ENCODE results near the gene BCAP31.

Gene BCAP31

DNA sequence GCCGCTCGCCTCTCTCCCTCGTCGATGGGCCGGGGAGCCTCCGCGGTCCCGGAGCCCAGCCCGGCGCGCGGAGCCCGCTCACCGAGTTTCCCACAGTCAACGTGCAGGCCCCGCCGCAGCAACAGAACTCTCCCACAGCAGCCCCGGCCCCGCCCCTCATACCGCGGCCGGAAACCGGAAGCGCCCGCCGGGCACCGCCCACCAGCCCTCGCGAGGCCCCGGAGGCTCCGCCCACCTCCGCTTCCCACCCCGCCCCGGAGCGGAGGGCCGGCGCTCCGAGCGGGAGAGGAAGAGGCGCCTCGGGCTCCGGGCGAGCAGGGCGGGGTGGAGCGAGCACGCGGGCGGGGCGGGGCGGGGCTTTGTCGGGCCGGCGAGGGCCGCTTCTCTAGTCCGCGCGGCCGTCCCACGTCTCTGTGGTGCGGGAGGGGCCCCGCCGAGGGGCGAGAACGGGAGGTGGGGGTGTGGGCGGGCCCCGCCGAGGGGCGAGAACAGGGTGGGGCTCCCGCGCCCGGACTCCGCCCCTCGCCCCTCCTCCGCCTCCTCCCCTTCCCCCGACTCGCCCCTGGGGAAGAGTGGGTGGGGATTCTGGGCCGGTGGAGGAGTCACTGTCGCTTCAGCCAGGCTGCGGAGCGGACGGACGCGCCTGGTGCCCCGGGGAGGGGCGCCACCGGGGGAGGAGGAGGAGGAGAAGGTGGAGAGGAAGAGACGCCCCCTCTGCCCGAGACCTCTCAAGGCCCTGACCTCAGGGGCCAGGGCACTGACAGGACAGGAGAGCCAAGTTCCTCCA is at the start of gene BCAP31, which contains the start of gene ABCD1:
TSS of gene BCAP31 (minus strand) at position 136 of the 787 bp plus-strand sequence. CDS start 1,143 bp downstream, outside the sequence.
TSS of gene ABCD1 (plus strand) at position 605 of the 787 bp plus-strand sequence. CDS start 411 bp downstream, outside the sequence.
- peak; percentile 89 for DNase-seq

DNA sequence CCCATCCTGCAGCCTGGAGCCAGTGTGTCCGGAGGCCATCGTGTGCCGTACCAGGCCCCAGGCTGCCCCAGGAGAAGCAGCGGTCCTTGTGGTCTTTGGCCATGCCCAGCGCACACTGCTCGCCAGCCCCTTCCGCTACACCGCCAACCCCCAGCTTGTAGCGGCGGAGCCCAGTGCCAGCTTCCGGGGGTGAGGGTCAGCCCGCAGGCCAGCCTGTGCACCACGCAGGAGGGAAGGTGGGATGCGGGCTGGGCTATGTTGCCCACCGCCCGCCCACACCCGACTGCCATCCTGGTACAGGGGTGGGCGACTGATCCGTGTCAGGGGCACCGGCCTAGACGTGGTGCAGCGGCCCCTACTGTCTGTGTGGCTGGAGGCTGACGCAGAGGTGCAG is 49.0 kb upstream of the BCAP31 start:
- no peak for DNase-seq

DNA sequence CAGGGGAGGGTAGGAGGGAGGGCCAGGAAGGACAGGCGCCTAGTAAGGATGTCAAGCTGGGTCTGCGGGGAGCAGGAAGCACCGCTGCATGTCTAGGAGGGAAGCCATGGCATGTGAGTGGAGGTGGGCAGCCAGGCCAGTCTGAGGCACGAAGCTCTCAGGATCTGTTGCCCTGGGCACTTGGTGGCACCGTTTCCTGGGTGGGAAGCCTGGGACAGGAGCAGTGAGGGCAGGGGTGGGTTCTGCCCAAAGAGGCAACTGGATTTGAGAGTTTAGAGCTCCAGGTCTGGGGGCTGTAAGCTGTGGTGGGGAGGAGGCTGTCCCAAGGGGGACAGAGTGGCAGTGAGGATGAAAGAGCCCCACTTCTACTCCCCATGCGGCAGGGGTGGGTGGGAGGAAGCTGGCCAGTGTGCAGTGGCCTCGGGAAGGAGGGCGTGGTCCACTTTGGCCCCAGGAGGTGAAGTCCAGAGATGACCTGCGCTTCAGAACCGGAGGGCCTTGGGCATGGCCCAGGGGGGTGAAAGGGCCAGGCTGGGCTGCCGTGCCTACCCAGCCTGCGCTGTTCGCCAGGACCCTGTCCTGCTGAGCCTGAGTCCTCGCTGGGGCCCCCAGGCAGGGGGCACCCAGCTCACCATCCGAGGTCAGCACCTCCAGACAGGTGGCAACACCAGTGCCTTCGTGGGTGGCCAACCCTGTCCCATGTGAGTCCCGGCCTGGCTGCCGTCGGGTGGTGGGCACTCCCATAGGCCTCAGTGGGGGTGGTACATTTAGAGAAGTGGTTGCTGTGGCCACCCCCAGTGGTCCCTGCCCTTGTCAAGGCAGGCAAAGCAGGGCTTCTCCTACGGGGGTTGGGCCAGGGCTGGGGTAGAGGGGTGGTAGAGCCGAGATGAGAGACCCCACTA is 48.4 kb upstream of the BCAP31 start:
- DNase-seq = no peak

DNA sequence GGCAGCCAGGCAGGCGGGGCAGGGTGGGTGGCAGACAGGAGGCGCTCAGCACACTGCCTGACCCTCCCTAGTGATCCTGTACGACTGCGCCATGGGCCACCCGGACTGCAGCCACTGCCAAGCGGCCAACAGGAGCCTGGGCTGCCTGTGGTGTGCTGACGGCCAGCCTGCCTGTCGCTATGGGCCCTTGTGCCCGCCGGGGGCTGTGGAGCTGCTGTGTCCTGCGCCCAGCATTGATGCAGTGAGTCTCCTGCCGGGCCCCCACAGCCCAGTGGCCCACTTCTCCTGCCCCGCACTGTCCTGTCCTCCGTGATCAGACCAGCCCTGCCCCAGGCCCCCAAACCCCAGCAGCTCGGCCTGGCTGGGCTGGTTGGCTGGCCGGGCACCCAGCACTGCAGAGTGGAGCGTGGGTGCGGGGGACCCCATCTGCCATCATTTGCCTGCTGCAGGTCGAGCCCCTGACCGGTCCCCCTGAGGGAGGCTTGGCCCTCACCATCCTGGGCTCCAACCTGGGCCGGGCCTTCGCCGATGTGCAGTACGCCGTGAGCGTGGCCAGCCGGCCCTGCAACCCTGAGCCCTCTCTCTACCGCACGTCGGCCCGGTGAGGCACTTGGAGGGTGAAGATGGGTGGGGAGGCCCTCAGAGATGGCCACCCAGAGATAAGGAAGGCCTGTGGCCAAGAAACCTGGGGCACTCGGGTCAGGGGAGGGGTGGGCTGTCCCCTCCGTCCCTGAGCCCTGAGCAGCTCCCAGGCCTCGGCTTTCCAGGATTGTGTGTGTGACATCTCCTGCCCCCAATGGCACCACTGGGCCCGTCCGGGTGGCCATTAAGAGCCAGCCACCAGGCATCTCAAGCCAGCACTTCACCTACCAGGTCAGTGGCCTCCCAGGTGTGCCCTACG is 47.5 kb upstream of the BCAP31 start:
- DNase-seq = no peak

DNA sequence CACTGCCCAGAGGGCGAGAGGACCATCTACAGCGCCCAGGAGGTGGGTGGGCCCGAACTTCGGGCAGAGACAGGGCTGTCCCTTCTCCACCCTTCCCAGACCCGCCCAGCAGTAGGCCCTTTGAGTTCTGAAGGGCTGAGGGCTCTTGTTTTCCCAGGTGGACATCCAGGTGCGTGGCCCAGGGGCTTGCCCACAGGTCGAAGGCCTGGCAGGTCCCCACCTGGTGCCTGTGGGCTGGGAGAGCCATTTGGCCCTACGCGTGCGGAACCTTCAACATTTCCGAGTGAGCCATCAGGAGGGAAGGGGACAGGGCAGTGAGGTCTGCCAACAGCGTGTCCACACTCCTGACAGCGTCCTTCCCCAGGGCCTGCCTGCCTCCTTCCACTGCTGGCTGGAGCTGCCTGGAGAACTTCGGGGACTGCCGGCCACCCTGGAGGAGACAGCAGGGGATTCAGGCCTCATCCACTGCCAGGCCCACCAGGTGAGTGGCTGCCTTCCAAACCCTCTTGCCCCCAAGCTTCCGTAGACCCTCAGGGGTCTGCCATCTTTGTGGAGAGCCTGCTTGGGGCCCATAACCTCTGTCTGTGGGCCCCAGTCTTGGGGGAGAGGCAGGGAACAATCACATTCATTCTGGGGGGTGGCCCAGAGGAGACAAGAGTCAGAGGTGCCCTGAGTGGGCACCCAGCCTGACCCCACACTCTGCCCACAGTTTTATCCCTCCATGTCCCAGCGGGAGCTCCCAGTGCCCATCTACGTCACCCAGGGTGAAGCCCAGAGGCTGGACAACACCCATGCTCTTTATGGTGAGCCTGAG is 46.6 kb upstream of the BCAP31 start:
- no peak for DNase-seq

DNA sequence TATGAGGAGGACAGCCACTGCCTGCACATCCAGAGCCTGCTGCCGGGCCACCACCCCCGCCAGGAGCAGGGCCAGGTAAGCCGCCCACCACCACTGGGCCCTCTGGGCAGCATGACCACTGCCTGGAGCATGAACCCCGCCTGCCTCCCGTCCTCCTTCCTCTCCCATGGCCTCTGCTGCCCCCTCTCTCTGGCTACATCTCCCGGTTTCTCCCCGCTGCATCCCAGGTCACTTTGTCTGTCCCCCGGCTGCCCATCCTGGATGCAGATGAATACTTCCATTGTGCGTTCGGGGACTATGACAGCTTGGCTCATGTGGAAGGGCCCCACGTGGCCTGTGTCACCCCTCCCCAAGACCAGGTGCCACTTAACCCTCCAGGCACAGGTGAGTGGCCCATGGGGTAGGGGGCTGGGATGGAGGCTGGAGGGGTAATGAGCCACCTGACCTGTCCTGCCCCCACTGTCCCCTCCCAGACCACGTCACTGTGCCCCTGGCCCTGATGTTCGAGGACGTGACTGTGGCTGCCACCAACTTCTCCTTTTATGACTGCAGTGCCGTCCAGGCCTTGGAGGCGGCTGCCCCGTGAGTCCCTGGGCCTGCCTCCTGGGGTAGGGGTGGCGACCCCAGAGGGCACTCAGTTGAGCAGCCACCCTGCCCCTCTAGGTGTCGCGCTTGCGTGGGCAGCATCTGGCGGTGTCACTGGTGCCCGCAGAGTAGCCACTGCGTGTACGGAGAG is 45.8 kb upstream of the BCAP31 start:
- no peak for DNase-seq

DNA sequence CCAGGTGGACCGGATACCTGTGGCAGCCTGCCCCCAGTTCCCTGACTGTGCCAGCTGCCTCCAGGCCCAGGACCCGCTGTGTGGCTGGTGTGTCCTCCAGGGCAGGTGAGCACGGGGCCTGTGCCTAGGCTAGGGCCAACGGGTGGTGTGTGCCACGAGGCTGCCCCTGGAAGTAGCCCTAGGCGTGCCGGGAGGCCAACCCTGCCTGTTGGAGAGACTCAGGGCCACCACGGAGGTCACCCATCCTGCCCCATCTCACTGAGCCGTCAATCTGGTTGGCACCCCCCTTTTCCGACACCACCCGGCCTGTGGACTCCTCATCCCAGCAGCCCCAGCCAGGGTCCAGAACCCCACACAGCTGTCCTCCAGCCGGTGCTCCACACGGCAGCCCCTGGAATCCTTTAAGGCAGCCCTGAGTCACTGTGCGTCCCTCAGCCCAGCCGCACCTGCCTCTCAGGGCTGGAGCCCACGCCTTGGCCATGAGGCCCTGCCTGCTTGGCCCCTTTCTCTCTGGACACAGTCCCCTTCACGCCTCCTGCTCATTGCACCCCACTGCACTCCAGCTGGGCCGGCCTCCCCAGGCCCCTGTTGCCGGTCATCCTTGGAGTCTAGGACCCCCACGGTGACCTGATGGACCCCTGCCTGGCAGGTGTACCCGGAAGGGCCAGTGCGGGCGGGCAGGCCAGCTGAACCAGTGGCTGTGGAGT is 45.1 kb upstream of the BCAP31 start:
- no peak for DNase-seq

DNA sequence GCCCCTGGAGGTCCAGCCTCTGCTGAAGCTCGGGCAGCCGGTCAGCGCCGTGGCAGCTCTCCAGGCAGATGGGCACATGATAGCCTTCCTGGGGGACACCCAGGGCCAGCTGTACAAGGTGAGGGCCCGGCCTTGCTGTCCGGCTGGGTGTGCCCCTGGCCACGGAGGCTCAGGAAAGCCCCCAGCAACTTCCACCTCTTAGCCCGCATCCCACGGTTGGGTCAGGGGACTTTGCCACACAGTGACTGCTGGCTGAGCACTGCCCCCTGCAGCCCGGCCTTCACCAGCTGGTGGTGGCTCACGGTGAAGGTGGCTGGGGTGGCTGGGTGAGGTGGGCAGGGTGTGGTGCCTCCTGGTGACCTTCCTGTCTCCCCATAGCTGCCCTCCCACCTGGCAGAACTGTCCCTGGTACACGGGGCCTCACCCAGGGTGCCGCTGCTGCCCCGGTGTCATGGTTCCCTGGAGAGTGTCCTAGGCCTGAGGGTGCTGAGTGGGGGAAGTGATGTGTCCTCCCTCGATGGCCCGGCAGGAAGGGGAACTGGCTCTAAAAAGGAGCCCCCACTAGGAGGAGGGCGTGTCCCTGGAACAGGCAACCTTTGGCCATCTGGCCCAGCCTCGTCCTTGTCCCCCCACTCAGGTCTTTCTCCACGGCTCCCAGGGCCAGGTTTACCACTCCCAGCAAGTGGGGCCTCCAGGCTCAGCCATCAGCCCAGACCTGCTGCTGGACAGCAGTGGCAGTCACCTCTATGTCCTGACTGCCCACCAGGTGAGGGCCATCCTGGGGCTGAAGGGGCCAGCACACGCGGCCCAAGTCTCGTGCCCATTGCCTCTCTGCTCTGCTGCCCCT is 44.3 kb upstream of the BCAP31 start:
- no peak for DNase-seq

DNA sequence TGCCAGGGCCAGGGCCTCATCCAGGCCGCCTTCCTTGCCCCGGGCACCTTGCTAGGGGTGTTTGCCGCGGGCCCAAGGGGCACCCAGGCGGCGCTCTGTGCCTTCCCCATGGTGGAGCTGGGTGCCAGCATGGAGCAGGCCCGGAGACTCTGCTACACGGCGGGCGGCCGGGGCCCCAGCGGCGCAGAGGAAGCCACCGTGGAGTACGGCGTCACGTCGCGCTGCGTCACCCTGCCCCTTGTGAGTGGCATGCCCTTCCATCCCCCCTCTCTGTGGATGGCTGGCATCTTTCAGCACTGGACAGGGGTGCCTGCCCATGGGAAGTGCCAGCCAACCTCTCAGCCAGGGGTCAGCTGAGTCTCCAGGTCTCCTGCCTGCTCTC is 43.5 kb upstream of the BCAP31 start:
- DNase-seq = no peak

DNA sequence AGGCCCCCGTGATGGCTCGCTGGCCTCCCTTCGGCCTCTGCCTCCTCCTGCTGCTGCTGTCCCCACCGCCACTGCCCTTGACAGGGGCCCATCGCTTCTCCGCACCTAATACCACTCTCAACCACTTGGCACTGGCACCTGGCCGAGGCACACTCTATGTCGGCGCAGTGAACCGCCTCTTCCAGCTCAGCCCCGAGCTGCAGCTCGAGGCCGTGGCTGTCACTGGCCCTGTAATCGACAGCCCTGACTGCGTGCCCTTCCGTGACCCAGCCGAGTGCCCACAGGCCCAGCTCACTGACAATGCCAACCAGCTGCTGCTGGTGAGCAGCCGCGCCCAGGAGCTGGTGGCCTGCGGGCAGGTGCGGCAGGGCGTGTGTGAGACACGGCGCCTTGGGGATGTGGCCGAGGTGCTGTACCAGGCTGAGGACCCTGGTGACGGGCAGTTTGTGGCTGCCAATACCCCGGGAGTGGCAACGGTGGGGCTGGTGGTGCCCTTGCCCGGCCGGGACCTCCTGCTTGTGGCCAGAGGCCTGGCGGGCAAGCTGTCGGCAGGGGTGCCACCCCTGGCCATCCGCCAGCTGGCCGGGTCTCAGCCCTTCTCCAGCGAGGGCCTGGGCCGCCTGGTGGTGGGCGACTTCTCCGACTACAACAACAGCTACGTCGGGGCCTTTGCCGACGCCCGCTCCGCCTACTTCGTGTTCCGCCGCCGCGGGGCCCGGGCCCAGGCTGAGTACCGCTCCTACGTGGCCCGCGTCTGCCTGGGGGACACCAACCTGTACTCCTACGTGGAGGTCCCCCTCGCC is 42.9 kb upstream of the BCAP31 start:
- no peak for DNase-seq

DNA sequence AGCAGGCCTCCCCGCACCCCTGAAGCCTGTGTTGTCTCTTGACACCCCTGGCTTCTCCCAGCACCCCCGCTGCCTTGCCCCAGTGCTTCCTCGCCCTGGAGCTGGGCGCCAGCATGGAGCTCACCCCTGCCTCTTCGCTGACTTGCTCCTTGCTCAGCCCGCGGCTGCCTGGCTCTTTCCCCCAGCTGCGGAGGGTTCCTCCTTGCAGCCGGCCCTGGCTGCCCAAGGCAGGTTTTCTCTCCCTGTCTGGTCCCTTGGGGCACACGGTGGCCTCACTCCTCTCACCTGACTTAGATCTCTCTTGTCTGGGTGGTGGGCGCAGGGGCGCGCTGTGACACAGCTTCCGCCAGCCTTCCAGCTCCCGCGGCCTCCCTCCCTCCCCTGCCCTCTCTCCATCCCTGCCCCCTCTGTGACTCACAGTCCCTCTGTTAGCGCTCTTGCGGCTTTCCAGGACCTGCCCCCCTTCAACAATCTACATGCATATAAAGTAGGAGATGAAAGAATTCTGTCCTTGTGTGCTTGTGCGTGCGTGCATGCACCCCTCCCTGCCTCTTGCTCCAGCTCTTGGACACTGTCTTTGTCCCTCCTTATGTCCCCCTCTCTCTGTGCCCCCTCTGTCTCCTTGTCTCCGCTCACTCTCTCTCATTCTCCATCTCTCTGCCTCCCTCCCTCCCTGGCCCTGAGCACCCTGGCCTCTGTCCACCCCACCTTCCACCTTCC is 42.1 kb upstream of the BCAP31 start:
- DNase-seq = peak; percentile 52

DNA sequence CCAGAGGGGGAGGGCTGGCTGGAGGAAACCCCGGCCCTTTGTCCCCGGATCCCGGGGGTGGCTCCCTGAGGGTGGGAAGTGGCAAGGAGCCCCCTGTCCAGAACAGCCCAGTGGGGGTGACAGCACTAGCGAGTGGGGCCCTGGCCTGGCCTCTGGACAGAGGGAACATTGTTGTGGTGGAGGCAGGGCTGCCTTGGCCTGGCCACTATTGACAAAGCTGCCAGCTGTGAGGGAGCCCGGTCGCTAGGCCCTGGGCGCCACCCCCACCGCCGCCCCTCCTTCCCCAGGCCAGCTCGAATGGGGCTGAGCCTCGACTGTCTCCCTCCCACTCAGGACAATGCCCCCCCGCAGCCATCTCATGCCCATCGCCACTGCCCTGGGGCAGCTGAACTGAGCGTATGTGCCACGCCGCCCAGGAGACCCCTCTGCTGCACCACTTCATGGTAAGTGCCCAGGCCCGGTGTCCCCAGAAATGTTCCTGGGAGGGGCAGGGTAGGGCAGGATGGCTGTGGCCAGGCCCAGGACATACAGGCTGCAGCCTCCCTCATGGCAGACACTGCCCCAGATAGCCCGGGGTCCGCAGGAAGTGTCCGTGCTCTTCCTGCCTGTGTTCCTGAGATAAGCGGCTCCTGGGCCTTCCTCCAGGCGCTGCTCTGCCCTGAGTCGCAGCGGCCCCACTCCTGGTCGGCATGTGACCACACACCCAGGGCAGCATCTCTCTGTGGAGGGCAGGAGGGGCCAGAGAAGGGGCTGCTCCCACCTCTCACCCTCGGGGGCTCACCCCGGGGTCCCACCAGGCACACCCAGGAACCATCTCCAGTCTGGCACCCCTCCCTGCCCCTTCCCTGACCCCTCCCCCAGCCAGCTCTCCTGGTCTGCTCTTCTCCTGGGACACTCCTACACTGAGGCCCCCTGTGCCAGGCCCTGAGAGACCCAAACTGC is 41.2 kb upstream of the BCAP31 start:
- no peak for DNase-seq

DNA sequence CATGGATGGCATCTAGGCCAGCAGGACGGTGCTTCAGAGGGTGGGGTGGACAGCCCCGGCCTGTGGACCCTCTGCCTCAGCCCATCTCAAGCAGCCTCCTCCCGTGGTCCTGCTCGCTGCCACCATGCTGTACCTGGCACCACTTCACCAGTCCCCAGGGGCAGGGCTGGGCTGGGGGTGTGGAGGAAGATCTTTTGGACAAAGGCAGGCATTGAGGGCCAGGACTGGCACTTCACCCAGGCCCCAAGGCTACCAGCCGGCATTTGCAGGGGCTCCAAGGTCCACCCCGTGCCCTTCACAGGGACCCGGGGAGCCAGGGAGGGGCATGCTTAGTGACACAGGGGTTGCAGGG is 40.6 kb upstream of the BCAP31 start:
- DNase-seq = no peak

DNA sequence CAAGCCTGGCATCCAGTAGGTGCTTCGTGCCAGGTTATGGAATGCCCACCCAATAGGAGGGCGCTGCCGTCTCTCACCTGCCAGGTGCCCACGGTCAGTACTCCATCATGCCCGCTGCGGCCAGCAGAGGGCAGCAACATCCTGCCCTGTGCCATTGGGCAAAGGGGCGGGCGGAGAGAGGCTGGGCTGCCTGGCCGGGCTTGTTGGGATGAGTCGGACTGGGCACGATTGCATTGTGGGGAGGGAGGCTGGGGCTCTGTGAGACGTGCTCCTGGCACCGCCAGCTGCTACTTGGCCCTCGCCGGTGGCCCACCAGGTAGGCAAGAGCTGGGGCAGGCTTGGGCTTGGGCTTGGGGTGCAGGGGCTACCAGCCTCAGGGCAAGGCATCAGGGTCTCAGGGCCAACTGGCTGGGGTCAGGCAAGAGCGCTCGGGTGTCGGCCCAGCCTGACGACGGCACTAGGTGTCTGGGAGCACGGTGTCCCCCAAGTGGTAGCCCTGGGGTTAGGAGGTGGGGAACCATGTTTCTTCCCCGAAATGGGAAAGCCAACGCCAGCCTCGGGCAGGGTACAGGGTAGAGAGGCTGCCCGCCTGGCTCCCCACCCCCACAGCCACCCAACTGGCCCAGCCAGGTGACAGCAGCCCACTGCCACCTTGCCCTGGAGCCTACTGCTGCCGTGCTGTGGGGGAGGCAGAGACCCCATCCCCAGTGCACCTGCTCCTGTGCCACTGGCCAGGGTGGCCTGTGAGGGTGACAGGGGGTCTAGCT is 40.0 kb upstream of the BCAP31 start, which contains the start of gene PLXNB3:
TSS of gene PLXNB3 (plus strand) at position 261 of the 767 bp plus-strand sequence. CDS start 1,287 bp downstream, outside the sequence.
- DNase-seq = peak; percentile 81

DNA sequence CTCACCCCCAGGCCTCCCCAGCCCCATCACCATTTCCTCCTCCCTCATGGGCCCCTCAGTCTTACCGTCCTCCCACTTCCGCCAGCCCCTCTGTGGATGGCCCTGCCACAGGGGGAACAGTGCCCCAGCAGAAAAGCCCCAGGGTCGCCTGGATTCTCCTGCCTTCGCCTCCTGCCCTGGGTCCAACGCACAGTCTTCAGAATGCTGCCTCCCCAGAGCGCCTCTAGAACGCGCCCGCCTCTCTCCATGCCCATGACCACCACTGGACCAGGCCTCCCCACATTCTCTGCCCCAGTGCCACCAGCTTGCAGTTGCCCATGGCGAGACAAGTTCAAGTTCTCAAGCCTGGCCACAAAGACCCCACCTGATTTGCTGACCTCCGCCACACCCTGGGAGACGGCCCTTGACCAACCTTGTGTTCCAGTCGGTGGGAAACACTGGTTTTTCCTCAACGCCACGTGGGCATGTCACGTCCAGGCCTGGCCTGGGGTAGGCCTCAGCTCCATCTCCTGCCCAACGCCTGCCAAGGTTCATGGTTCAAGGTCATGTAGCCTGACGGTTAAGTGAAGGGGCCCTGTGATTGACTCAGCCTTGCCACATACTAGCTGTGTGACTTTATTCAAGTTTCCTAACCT is 39.2 kb upstream of the BCAP31 start:
- DNase-seq = no peak
